Stimulated activated CD4-positive, alpha-beta T cell treated with anti-CD3 and anti-CD28 coated beads, Interleukin-12 subunit alpha, Interleukin-12 subunit beta, amount 100 ng/mL, for 48 hours (primary cell): Measurements from ENCODE around the gene MICB.
"Not testable (repeated sequence)": the region's sequence is repeated elsewhere in the genome, so short reads cannot be mapped to it uniquely, and the experiment has no call there.

Experiments
- DNase-seq, 3 donors: peaks; one replicate each; pipeline ENCODE4 v3.0.0-alpha.2; 2020; ENCODE audit warnings: low read depth in 2 of 3, low spot score in 1 of 3

The MICB gene

DNA sequence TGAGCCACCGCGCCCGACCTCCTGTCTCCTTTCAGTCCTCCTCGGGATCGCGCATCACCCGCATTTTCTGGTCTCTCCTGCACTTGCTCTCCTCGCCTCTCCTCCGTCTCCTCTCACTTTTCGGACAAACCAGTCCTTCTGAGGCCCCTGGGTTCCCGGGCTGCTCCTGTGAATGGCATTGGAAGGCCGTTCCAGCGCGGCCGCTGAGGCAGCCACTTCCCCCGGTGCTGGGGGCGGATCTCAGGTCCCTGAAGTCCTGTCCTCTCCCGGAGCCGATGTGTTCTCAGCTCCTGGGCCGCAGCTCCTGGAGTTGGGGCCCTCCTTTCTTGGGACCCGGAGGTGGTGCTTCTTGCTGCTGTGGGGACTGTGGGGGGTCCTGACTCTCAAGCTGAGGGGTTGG, 803 bp downstream of the MICB start:
- DNase-seq, result no peak

- not testable (repeated sequence) for DNase-seq
Observed at GRCh38 chr6:31499648-31500047, 1.7 kb downstream of the MICB start.

- DNase-seq, result no peak
Observed at GRCh38 chr6:31502586-31502985, 4.6 kb downstream of the MICB start.

DNA sequence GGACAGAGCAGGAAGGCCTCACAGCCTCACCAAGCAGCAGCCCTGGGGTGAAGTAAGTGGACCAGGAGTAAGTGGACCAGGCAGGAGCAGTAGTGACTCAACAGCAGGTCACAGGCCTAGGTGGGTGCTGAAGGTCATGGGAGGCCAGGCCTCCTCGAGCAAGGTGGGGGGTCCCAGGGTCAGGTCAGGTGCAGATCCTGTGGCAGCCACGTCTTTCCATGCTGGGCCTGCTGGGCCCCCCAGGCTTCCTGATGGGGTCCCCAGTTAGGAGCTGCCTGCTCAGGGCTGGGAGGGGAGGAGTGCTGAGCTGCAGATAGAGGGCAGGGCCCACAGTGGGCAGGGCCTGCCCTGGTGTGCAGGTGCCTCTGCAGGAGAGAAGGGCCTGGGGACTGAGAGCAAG, 11.1 kb downstream of the MICB start:
- DNase-seq, result not testable (repeated sequence)

- no peak for DNase-seq
Observed at GRCh38 chr6:31510007-31510406, 12.1 kb downstream of the MICB start.

- no peak for DNase-seq
Observed at GRCh38 chr6:31513456-31514165, 15.7 kb downstream of the MICB start.

GRCh38 chr6:31521835-31522234, 23.9 kb downstream of the MICB start:
- DNase-seq, result no peak

GRCh38 chr6:31525553-31525931, 27.6 kb downstream of the MICB start:
- no peak for DNase-seq

- DNase-seq, result no peak
Observed at GRCh38 chr6:31525932-31526591, 28.1 kb downstream of the MICB start.

- no peak for DNase-seq
Observed at GRCh38 chr6:31528307-31528777, 30.4 kb downstream of the MICB start.

GRCh38 chr6:31528821-31529328, 30.9 kb downstream of the MICB start, which contains the start of gene MCCD1:
MCCD1 (plus strand) TSS chr6:31528962; CDS start chr6:31529015, 53 bp downstream.
- DNase-seq, result no peak

DNA sequence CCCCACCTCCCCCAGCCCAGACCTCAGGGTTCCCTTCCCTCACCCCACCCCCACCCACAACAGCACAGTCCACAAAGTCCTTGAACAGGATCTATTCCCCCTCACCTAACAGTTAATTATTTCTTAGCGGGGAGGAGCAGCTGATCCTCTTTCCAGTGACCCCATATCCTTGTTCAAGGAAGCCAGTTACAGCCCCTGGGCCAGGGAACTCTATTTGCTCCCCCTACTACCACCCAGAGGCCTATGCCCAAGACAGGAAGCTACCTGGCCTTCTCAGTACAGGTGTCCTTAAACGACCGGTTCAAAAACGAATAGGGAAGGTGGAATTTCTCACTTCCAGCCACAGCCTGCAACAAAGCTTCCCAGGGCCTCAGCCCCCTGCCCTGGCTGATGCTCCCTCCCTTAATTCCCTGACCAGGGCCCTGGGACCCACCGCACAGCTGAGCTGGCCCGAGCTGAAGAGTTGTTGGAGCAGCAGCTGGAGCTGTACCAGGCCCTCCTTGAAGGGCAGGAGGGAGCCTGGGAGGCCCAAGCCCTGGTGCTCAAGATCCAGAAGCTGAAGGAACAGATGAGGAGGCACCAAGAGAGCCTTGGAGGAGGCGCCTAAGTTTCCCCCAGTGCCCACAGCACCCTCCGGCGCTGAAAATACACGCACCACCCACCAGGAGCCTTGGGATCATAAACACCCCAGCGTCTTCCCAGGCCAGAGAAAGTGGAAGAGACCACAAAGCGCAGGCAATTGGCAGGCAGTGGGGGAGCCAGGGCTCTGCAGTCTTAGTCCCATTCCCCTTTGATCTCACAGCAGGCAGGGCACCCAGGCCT, 31.6 kb downstream of the MICB start:
- no peak for DNase-seq

- DNase-seq, result no peak
Observed at GRCh38 chr6:31530659-31531058, 32.7 kb downstream of the MICB start.

DNA sequence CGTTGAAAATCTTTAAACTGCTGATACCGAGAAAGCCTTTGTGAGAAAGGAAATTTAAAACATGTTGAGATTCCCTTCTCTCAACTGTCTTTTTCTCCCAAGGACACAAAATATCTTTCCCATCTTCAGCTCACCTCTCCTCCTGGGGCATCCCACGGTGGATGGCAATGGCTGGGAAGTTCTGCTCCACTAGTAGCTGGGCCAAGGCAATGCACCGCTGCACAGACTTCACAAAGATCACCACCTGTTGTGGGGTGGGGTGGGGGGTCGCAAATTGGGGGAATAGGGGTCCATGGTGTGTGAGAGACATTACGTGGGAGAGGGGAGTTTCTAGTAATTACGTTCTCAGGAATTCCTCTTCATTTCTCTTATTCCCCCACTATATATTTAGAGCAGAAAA, 33.2 kb downstream of the MICB start:
- no peak for DNase-seq

DNA sequence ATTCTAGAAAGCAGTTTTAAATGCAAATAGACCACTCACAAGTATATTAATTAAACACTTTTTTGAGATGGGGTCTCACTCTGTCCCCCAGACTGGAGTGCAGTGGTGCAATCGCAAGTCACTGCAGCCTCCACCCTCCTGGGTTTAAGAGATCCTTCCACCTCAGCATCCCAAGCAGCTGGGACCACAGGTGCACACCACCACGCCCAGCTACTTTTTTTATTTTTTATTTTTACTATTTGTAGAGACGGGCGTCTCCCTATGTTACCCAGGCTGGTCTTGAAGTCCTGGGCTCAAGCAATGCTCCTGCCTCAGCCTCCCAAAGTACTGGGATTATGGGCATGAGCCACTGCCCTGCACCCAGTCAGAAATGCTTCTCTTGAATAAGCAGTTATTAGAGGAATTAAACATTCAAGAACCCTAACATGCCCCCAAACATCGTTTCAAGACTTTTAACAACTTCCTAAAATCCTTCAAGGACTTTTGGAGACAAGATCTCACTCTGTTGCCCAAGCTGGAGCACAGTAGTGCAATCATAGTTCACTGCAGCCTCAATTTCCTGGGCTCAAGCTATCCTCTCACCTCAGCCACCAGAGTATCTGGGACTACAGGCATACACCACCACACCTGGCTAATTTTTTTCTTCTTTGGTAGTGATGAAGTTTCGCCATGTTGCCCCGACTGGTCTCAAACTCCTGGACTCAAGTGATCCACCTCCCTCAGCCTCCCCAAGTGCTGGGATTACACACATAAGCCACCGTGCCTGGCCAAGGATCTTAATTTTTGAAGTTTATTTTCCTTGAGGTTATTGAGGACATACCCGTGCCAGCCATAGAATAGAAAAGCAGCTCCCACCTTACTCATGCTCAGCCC, 34.1 kb downstream of the MICB start:
- DNase-seq, result no peak

GRCh38 chr6:31532644-31533454, 34.9 kb downstream of the MICB start:
- DNase-seq, result no peak

GRCh38 chr6:31533455-31533841, 35.5 kb downstream of the MICB start:
- no peak for DNase-seq

DNA sequence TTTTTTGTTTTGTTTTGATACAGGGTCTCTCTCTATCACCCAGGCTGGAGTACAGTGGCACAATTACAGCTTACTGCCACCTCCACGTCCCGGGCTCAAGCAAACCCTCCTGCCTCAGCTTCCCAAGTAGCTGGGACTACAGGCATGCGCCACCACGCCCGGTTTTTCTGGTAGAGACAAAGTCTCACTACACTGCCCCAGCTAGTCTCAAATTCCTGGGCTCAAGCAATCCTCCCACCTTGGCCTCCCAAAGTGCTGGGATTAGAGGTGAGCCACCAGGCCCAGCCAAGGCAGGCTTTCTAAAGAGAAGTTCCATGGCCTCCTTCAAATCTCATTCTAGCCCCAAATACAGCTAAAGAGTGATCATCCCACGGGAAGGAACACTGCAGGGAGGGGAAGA, 36.1 kb downstream of the MICB start:
- no peak for DNase-seq

GRCh38 chr6:31534521-31535040, 36.6 kb downstream of the MICB start:
- DNase-seq, result no peak
